GM21526 (cell line): Measurements from ENCODE around the gene FGFR2.

Experiments
- ATAC-seq: cut with Tn5 transposase; IDR thresholded peaks from one replicate; pipeline ENCODE4 v1.9.1; 2021; ENCODE audit warnings: moderate library complexity; ENCODE audit not compliant: unreplicated experiment, low FRiP score

FGFR2 gene

DNA sequence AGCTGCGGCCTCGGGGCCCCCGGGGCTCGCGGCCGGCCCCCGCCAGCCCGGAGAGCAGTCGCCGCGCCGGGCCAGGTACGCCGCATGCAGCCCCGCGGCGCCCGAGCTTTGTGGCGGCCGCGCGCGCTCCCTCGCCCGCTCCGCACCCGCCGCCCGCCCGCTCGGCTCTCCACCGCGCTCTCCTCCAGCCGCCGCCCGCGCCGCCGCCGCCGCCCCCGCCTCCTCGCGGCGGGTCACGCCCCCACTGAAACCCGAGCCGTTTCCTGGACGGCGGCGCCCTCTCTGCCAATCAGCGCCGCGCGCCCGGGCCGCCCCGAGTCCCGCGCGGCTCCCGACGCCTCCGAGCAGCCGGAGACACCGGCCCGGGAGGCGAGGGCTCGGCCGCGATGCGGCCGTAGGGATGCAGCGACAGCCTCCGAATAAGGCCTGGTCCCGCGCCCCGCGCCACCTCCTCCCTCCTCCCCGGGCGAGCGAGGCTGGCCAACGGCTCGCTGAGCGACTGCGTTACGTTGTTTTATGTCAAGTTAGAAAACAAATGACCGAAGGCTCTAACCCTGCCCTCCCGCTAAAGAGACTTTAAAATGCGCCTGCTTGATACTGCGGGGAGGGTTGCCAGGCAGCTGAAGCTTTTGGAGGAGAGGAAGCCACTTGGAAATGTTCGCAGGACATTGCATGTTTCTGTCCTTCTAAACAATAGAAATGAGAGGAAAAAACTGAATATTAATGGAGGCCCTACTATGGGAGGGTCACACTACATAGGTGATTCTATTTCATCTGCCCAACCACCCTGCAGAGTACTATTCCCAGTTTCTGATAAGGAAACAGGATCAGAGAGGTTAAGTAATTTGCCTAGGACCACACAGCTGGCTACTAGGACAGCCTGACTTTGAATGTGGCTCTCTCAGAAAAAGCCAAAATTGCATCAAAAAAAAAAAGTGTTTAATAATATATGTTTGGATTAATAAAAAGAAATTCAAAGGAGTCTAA lies at the start of gene FGFR2:
Gene FGFR2, minus strand, starts transcription at position 182 of the 987 bp plus-strand sequence. CDS start 4,627 bp downstream, outside the sequence.
- peak; percentile 91 for ATAC-seq

DNA sequence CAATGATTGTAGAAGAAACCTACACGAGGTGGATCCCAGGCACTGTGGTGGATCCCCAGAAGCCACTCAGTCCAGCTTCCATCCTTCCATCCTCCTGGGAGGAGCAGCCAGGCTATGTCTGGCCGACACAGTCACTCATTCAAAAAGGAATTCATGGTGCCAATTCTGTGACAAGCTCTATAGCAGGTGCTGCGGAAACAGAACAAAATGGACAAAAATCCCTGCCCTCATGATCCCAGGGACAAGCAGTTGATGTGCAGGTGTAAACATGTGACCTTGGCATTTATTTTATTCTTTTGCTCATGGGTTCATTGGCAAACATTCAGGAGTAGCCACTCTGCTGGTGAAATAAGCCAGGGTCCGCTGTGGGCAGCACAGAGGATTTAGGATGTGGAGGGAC lies 49.2 kb upstream of the FGFR2 start:
- no peak for ATAC-seq

DNA sequence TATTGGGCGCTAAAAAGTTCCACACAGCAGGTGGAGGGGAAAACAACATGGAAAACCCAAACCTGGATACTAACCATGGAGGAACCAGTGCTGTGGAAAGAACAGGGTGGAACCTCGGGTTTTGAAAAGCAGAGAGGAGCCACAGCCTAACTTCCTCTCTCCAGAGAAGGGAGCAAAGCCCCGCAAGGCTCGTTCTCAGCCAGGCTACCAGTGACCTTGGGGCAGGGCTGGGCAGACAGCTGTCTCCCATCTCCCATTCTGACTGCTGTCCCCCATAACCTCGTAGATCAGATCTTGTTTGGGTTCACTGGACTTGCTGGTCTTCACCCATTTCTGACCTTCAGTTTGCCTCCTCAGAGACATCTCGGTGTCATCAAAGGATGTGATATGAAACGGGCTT lies 47.5 kb upstream of the FGFR2 start:
- ATAC-seq, result no peak

DNA sequence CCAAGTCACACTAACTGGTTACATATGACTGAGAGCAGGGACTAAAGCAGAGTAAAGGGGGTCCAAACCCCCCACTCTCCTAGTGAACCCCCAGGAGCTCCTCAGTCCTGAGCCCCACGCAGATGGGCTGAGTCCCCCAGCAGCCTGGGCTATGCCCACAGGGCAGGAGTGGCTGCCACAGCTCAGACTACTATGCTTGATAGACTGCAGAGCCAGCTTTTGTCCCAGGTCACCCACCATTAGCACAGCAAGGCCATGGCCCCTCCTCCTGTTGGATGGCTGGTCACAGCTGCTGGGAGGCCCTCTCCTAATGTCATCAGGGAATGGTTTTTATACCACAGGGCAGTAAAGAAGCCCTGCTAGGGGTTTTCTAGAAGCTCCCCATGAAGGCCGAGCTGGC lies 46.3 kb upstream of the FGFR2 start:
- ATAC-seq, result no peak

DNA sequence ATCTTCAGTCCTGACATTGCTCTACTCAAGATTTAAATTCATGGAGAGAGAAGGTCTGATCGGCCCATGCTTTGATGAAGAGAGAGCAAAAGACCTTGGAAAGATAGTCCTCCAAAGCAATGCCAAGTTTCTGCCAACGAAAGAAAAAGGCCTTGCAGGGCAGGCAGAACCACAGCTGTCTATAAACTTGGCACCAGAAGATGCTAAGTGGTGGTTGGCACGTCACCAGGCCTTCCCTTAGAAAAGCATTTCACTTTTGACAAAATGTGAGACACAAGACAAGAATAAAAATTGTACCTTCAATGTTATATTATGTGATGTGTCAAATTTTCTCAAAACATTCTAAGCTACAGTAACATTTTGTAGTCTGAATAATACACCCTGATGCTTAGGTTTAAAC lies 42.0 kb upstream of the FGFR2 start:
- ATAC-seq, result no peak

DNA sequence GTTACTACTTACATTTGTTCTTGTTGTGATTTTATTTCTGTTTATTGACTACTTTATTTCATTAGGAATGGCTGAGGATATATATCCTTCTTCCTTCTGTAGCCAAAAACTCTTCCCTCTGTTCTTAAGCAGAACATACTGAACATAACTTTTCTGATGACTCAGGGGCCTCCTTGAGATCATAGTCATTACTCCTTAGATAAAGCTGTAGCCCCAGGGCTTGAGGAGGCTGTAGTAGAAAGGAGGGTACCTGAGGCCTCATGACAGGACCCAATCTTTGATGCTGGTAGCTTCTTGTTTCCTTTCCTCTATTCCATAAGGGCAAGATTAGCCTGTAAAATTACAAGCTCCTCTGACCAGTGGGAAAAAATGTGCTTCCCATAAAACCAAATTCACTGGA lies 41.2 kb upstream of the FGFR2 start:
- no peak for ATAC-seq

DNA sequence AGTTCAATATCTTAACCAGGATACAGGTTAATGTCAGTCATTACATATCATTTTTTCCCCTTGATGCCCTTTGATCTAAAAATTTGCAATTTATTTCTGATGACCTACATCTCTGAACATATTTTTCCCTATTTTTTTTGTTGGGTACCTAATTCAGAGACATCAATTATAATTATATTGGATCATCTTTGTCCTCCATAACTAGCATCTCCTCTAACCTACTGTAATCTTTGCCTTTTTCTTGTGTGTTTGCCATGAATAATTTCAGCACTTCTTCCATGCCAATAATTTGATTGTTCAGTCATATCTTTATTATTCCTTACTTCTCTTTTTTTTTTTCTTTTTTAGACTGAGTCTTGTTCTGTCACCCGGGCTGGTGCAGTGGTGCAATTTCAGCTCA lies 39.2 kb upstream of the FGFR2 start:
- no peak for ATAC-seq

DNA sequence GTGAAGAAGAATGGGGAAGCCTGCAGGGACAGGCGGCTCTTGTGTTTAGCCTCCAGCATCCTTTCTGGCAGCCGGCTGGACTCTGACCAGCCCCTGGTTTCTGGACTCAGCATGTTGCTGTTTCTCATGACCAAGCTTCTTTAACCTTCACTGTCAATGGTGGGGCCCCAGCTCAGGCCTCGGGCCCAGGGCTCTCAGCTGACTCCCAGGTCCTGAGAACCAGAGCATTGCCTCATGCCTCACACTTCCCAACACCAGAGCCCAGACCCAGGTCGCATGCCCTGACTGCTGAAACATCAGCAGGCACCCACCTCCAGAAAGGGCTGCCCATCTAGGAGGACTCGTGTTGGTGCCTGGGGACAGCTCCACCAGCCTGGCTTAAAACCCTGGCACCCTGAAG lies 34.8 kb upstream of the FGFR2 start:
- ATAC-seq, result no peak

DNA sequence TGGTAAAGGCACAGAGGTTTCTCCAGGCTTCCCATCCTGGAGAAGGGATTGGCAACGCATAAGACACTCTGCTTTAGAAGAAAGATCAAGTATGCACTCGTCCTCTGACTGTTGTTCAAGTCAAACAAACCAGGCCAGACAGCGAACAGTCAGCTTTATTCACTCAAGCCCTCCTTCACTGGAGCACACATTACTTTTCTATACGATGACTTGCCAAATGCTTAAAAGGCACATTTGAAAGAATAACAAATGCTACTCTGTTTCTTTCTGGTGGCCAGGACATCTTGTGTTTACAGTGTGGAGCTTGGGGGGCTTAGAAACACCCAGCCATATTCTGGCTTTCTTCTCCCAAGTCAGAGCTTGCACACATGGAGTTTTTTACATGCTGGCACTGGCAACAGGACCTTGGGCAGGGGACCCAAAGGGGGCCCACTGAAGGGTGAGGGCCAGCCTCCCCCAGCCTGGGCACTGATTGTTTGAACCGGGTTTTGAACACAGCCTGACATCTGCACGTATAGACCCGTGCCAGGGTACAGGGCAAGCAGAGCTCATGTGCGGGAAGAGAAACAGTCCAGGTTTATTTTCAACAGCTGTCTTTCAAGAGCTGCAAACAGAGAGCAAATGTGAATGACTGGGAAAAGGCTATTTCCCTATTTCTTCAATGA lies 33.3 kb upstream of the FGFR2 start:
- no peak for ATAC-seq

DNA sequence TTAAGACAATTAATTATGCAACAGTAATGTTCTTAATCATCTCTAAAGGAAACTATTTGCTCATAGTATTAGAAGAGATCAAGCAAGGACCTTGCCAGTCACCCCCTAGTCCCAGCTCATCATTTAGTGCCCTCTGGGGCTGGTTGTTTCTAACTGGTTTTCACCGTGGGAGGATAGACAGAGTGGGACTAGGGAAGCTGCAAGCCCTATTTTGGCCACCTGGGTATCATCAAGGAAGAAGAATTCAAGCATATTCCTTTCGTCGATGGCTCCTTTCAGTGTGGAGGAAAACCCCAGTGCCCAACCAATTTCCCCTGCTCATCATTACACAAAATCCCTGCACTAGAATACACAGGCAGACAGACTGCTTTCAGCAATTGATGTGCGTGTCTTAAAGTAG lies 30.6 kb upstream of the FGFR2 start:
- ATAC-seq, result no peak

DNA sequence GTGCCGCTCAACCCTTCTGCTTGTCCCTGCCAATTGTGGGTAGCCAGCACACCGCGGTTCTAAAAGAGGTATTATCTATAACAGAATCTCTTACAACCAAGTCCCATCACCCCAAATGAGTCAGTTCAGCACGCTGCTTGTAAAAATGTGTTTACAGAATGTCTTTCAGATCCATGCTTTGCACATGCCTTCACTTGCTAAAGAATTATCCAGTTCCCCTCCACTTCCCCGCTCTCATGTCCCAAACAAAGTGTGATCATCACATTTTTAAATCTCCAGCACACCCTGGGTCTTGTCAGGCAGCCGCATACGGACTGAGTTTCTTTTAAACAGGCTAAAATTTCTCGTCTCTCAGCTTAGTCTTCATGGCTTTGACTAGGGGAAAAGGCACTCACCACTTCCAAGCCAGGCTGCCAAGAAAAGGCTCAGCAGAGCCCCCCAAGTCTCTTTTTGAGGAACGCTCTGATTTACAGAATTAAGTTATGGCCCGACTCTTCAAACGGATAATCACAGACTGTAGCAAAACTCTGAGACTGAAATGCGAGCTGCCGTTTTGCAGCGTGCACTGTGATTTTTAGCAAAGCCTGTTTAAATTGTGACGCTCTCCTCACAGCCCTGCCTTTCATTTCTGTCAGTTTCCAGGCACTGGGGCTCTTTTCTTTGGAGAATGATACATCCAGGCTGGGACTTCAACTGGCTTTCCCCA lies 29.8 kb upstream of the FGFR2 start:
- ATAC-seq, result no peak

DNA sequence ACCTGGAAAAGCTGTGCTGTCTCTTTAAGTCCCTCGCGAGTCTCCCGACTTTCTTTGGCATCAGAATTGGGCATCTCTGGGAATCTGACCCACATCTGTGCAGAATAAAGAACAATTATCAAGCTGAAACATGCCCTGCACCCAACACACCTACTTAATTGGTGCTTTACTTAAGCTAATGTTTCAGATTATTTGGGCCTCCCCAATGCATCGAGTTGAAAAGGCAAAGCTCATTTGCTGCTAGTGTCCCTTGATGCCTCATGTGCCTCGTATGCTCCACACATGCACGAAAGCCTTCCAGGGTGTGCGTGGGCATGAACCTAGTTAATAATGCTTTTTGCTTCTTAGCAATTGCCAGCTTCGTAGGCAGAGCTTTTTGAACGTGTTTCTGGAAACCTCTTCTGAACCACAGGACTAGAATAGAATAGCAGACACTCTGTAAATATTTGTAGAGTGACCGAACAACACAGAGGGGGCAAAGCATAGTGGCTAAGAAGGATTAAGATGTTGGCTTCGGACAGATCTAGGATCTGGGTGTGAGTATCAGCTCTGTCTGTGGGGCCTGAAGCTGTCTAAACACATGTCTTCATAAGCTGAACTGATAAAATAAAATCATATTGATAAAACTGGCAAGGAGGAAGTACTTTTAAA lies 26.7 kb upstream of the FGFR2 start:
- no peak for ATAC-seq

DNA sequence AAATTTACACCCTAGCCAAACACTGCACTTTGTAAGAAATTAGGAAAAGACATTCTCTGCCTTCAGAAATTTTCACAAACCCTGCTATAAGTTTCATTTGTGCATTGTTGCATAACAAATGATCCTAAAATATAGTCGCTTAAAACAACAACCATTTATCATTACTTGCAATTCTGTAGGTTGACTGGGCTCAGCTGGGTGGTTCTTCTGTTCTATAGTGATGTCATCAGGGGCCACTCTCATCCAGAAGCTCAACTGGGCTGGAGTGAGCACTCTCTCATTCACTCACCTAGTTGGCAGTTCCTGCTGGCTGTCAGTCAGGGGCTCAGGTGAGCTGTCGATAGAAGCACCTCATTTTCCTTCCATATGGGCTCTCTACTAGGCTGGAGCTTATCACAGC lies 20.7 kb upstream of the FGFR2 start:
- ATAC-seq, result no peak

DNA sequence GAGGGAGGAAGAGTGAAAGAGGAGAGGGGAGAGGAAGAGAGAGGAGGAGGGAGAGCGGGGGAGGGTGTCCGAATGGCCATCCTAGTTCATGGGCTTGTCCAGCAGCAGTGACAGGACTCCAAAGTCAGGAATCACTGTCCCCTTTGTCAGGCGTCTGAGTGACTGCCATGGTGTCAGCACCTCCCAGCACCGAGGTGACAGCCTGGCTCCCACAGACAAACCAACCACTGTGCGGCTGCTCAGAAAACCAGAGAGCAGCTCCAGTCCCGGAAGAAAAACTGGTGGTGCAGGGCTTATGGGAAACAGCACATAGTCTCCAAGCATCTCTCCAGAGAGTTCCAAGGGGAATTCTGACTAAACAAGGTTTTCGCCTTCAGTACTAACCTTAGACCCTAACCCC lies 18.9 kb upstream of the FGFR2 start:
- ATAC-seq, result no peak

DNA sequence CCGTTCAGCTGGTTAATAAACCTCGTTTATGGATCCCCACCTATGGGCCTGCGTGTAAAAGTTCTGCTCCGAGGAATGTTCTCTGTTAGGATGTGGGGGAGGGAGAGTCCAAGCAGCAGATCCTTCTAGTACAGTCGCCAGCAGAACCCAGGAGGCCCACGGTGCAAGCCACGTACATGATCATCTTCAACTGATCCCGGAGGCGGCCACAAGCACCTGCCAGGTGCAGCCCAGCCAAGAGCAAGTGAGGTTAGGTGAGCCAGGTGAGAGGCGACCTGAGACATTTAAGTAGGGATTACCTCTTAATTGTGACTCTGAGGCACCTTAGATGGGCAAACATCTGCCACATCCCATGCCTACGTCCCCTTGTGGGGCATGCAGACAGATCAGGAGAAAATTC lies 18.0 kb upstream of the FGFR2 start:
- ATAC-seq, result no peak

DNA sequence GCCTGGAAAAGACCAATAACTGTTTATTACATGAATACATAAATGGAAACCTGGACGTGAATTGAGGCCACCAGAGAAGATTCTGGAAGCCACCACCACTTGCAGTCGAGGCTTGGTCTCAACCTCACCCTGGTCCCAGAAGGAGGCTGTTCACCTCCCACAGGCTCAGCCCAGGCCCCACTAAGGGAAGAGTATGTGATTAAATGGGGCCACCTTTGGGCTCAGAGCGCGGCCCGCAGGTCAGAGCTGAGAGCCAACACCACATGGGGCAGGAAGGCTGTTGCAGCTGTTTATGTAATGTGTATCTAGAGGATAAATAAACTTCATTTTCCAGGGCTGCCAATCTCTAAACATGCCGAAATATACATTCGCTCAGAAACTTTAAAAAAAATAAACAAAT lies 17.6 kb upstream of the FGFR2 start:
- ATAC-seq, result no peak

DNA sequence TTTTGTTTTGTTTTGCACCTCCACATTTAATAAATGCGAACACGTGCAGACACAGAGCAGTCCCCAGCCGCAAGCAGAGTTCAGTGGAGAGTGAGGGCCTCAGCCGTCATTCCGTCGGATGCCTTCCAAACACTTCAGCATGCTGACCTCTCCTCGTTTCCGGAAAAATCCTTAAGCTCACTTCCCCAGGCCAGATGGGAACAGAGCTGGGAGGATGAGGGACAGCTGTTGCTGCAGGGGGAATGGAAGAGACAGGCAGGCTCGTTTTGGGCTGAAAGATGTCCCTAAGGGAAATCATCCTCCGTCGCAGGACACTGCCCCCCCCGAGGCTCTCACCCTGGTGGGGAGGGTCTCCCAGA lies 17.2 kb upstream of the FGFR2 start:
- ATAC-seq, result no peak

DNA sequence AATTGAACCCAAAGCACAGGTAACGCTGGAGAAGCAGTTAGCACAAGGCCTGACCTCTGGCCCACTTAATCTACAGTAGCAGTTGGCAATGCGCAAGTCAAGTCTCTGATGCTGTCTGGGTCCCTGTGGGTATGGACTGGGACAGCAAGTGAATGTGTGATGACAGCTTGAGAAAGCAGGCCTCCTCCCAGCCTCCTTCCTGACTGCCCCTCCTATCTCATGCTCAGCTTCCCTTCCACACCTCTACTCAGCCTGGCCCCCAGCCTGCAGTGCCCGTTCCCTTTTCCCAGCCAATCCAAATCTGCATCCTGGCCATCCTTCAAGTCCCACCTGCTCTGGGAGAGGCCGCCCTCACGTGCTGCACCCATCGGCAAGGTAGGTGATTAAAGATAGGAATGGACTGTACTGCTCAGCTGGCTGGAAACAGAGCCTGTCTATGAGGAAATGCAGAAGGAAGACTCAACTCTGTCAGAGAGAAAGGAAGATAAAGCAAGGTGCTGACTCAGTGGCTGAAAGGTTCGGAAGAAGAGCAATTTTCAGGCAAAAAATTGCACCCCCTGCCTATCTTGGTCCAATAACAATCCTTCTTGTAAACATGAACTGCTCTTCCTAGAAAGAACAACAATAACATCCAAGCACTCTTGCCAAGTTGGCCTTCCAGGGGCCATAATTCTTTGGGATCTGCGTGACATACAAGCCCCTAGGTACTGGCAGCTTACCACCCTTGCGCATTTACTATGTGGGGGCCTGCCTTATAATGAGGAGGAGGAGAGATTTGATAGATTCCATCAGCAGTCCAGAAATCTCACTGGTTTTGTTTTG lies 16.6 kb upstream of the FGFR2 start:
- no peak for ATAC-seq

DNA sequence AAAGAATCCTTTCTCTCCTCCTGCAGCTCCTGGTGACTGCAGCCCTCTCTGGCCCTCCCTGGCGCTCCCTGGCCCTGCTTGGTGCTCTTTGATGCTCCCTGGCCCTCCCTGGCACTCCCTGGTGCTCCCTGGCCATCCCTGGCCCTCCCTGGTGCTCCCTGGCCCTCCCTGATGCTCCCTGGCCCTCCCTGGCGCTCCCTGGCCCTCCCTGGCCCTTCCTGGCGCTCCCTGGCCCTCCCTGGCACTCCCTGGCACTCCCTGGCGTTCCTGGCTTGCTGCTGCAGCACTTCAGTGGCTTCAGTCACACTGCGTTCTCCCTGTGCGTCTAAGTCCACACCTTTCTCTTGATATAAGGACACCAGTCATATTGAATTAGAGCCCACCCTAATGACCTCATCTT lies 15.2 kb upstream of the FGFR2 start:
- ATAC-seq, result no peak
